ENCODE data around the gene RALGPS2. TPM values are rescaled to one million over a fixed set of nuclear protein-coding genes. Genes with fewer than 3 reads are reported as not detected.

Gene RALGPS2
- total and polyA plus RNA-seq, 9 of the 15 experiments (the other 6 are each of a cell fraction or from before 2014, with no cell fraction given) = 0.28 to 6.5 (median 2.6) TPM

DNA sequence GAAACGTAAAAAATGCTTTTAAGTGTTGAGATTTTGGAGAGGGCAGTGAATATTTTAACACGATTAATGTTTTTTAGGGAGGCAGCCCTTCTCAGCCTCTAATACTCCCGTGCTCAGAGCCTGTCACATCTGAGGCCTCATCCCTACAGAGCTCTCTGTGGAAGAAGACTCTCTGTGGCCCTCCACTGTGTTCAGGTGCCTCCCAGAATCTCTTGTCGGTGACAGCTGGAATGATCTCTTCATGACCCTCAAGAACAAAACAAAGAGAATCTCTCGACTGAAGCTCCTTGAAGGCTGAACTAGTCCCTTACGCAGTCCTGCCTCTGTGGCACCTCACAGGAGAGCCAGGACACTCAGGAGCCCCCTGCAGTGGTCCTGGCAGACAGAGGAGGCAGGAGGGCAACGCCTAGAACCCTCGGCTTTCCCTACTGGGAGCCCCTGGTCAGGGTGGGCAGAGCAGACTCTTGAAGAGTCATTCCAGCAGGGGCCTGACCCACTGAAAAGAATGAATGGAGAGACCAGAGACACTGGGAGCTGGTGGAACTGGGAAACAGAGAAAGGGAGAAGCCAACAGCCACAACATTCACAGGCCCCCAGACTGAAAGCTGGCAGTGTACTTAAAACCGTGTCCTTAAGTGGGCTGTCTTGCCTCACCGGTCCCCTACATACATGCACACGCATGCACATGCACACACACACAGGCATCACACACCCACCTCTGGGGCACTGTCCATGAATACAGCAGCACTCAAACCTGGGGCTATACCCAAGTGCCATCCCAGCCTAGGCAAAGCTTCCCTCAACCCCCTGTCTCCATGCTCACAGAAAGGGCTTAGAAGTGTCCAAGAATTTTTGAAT is 213.3 kb downstream of the RALGPS2 start:
- H3K9ac ChIP-seq (ENCODE audit: insufficient read depth in 1 of 2, low read depth in 2 of 2, low read length in 2 of 2) = no peak overlapping the region
- no peaks in the 10 kb centered on the region for H3K36me3 ChIP-seq (ENCODE audit: control insufficient read depth, insufficient read depth, low read length)
- no peaks in the 10 kb centered on the region for H3K9me1 ChIP-seq (ENCODE audit: control insufficient read depth, insufficient read depth, low read length)
- H3K4me2 ChIP-seq (ENCODE audit: insufficient read depth, low read length) = no peak overlapping the region
- peaks cover 48 to 53% of the 10 kb centered on the region in 2 experiments for H3K27me3 ChIP-seq (ENCODE audit: control insufficient read depth in 2 of 2, insufficient read depth in 2 of 2, low read length in 2 of 2)
- H3K27ac ChIP-seq (ENCODE audit: extremely low read depth, low read depth, low read length) = no peak overlapping the region
- no peak for FAIRE-seq
- no peak overlapping the region for H3K4me3 ChIP-seq
- no peak for ATAC-seq
- CTCF ChIA-PET (ENCODE audit: low intra/inter-chr PET ratio) = no interaction called here
- no peaks in the 10 kb centered on the region for H3K9me3 ChIP-seq (replicated peaks; ENCODE audit: control insufficient read depth, insufficient read depth, low read depth, low read length)
- no peaks in the 10 kb centered on the region for H4K20me1 ChIP-seq (replicated peaks; ENCODE audit: control insufficient read depth, insufficient read depth, low read length)
- intact Hi-C loops (cut with micrococcal nuclease) = no loop called here
- POLR2A ChIA-PET = interaction anchor here (1.4 to 2.6 kb wide), 2 partner anchors 10 to 58 kb away, joined by 4 to 10 read pairs; no protein-coding TSS in a partner anchor
- no peak for DNase-seq (ENCODE audit: extremely low read depth in 1 of 4, low spot score in 3 of 4)
- no peak for TF ChIP-seq HOXB6 (CRISPR knock-in tag; IDR thresholded peaks at IDR 0.05; ENCODE audit: borderline replicate concordance)
- no peak for TF ChIP-seq COPS2 (conservative IDR thresholded peaks at IDR 0.05)
- TF ChIP-seq ZFP36 (IDR thresholded peaks at IDR 0.05; ENCODE audit: low read depth, low read length, partially characterized antibody) = no peak
- TF ChIP-seq TCF7 (IDR thresholded peaks at IDR 0.05; ENCODE audit: borderline replicate concordance) = no peak
- TF ChIP-seq TFAM (CRISPR knock-in tag; conservative IDR thresholded peaks at IDR 0.05) = no peak
- TF ChIP-seq EGR1 (conservative IDR thresholded peaks at IDR 0.05) = no peak
- TF ChIP-seq LARP7 (IDR thresholded peaks at IDR 0.05) = no peak
- TF ChIP-seq, protein P1, sequence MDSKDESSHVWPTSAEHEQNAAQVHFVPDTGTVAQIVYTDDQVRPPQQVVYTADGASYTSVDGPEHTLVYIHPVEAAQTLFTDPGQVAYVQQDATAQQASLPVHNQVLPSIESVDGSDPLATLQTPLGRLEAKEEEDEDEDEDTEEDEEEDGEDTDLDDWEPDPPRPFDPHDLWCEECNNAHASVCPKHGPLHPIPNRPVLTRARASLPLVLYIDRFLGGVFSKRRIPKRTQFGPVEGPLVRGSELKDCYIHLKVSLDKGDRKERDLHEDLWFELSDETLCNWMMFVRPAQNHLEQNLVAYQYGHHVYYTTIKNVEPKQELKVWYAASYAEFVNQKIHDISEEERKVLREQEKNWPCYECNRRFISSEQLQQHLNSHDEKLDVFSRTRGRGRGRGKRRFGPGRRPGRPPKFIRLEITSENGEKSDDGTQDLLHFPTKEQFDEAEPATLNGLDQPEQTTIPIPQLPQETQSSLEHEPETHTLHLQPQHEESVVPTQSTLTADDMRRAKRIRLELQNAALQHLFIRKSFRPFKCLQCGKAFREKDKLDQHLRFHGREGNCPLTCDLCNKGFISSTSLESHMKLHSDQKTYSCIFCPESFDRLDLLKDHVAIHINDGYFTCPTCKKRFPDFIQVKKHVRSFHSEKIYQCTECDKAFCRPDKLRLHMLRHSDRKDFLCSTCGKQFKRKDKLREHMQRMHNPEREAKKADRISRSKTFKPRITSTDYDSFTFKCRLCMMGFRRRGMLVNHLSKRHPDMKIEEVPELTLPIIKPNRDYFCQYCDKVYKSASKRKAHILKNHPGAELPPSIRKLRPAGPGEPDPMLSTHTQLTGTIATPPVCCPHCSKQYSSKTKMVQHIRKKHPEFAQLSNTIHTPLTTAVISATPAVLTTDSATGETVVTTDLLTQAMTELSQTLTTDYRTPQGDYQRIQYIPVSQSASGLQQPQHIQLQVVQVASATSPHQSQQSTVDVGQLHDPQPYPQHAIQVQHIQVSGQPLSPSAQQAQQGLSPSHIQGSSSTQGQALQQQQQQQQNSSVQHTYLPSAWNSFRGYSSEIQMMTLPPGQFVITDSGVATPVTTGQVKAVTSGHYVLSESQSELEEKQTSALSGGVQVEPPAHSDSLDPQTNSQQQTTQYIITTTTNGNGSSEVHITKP (IDR thresholded peaks at IDR 0.05; ENCODE audit: partially characterized antibody) = no peak
- no peaks in the 10 kb centered on the region for H3K79me2 ChIP-seq (ENCODE audit: control insufficient read depth, insufficient read depth, low read length)
- BruUV-seq (replicated peaks) = no TSS peak
- no peaks in the 10 kb centered on the region for H3K4me1 ChIP-seq (replicated peaks in 1 of 2; ENCODE audit: control insufficient read depth in 2 of 2, insufficient read depth in 2 of 2, low read length in 2 of 2)
- WGBS (ENCODE audit: insufficient coverage, low coverage, missing lambda C conversion rate) = 2% methylated on average over 11 of the region's 11 CpGs
- in situ Hi-C loops (cut with MboI) = no loop called here
- no peak overlapping the region for H2AFZ ChIP-seq (ENCODE audit: low read depth, low read length)
